ENCODE results near the gene PMFBP1.

Gene PMFBP1

DNA sequence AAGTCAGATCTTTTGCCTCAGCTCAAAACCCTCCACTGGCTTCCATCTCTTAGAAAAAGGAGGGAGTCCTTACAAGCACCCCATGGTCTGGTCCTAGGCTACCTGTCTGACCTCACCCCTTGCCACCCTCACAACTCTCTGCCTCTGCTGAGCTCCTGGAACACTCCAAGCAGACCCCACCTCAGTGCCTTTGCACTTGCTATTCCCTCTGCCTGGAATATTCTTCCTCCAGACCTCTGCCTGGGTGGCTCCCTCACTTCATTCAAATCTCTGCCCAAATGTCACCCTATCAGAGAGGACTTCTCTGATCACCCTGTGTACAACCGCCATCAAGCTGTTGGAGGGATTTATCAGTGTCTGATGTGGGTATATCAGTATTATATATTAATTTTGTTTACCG lies 37.4 kb downstream of the PMFBP1 start:
- no peak for DNase-seq (ENCODE audit: extremely low read depth in 1 of 2, low read depth in 1 of 2)

DNA sequence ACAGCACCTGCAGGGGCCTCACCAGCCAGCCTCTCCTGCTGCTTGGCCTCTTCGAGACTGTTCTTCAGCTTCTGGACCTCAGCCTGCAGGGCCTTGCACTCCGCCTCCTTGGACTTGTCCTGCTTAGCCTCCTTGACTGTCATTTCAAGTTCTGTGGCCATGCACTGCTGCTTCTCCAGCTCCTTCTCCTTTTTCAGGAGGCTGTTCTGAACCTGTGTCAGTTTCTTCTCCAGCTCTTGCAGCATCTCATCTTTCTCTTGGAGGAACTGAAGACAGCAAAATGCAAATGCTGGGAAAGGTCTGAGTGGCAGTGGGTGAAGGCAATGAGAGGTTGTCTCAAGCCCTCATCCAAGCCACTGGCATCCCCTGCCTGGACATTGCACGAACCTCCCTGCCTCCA lies 39.2 kb downstream of the PMFBP1 start:
- DNase-seq (ENCODE audit: extremely low read depth in 1 of 2, low read depth in 1 of 2), result no peak

DNA sequence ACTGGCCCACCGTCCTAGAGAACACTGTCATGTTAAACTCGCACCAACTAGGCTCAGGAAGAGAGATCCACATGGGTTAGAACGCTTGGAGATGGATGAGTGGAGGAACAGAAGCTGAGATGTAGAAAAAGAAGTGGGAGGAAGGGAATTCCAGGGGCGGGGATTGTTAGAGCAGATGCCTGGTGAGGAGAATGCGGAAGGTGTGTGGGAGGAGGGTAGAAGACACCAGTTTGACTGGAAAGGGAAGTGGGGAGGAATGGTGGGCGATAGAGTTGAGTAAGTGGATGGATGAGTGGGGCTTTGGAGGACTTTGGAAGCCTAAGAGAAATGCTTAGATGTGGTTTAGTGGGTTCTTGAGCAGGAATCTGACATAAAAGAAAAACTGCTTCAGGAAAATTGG lies 40.9 kb downstream of the PMFBP1 start:
- no peak for DNase-seq (ENCODE audit: extremely low read depth in 1 of 2, low read depth in 1 of 2)

DNA sequence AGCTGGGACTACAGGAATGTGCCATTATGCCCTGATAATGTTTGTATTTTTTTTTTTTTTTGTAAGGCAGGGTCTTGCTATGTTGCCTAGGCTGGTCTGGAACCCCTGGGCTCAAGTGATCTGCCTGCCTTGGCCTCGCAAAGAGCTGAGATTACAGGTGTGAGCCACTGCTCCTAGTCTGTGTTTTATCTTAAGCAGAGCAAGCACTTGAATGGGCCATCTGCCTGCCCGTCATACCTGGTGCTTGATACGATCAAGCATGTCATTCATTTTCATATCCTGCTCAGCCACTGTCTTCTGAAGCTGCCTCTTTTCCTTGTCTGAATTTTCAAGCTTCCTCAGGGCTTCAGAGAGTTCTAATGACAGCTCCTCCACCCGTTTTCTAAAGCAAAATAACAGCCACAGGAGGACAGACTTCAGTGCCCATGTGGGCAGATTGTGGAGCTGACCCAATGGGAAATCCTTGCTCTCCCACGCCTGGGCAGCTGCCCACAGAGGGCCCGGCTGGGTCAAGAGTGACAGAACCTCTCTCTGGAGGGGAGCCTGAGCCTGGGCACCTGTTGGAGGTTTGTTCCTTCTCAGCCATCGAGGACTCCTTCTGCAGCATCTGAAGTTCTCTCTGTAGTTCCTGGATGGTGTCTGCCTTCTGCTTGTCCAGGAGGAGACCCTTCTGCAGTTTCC lies 41.8 kb downstream of the PMFBP1 start:
- no peak for DNase-seq (ENCODE audit: extremely low read depth in 1 of 2, low read depth in 1 of 2)

DNA sequence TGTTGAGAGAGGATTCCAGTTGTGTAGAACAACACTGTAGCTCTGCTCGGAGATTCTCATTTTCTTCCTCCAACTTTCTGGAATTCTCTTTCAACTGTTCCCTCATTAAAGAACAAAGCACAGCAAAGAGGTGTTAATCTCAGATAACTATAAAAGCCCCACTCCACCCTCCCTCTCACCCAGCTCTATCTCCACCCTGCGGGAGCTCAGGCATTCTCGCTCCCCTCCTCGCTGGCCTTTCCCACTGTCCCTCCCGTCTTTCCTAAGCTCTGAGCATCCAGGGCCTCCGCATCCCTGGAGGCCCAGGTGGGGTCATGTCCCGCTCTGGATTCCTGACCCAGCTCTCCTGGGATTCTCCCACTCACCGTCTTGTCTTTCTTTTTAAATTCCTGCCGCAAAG lies 43.3 kb downstream of the PMFBP1 start:
- DNase-seq (ENCODE audit: extremely low read depth in 1 of 2, low read depth in 1 of 2), result no peak

DNA sequence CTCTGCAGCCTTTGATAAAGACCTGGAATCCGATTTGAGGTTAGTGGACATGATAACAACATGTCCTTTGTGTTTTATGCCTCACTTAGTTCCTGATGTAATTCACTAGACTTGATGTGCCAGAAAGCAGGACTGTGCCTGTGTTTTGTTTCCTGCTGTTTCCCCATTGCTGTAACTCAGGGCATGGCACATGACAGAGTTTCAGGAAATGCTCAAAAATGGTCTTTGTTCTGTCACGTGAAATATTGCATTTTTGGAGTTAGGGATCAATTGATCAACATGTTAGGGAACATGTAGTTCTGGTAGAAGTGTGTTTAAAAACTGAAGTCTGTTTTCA lies 45.6 kb downstream of the PMFBP1 start:
- DNase-seq (ENCODE audit: extremely low read depth in 1 of 2, low read depth in 1 of 2), result no peak

DNA sequence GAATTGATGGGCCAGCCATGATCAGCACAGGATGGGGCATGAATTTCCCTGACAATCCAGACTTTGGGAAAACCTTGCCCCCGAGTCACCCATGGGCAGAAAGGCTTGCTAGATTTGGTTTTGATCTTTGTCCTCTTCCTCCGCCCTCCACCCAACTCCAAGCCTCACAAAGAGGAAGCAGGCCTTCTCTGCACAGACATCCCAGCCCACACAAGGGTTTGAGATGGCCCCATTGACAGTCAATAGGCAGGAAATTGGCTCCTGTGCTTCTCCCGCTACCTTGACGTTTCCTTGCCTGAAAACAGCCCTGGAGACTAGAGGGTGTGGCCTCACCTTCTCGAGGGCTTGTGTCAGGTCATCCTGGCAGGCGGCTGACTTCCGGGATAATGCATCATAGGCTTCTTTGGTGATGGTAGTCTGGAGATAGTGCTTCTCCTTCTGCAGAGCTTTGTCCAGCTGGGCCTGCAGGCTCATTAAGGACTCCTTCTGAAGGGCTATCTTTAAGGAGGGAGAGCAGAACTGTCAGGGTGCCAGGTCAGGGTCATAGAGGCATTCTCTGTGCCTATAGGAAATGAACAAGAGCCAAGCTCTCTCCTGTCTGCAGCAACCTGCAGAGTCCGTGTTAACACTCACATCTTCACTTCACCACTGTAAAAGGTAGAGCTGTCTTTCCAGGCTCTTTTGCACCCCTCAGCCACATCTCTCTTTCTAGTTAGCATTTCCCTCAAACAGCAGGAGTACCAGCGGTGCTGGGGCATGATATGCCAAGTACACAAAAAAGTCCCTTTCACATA lies 46.1 kb downstream of the PMFBP1 start:
- no peak for DNase-seq (ENCODE audit: extremely low read depth in 1 of 2, low read depth in 1 of 2)

DNA sequence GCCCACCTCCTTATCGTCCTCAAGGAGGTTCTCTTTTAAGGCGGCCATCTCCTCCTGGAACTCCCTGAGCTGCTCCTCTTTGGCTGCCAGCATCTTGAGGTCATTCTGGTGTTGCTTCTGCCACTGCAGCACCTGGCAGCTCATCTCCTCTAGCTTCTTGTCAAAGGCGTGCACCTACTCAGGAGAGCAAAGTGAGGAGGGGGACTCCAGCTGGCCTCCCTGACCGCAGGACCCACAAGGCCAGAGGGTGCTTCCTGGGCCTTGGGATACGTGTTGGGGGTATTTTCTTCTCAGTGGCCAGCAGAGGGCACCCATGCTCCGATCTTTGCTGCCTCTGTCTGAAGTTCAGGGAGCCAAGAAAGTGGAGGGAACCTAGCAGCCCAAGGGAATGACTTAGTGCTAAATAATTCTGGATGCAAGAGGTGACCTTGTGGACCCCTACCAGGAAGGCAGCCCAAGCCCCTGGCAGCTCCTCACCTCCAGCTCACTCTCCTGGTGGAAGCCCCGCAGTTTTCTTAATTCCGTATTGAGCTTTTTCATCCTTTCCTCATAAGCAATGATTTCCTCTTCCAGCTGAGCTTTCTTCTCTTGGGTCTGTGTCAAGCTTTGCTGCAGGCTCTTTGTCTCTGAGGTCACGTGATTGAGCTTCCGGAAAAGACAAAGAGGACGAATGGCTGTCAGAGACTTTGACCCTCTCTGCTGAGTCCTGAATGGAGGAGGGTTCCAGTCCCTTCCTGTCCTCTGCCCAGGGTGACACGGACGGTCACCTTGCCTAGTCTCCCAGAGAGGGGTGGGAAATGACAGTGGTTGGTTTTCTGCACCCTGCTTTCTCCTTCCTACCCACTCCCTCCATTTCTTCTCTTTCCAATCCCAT lies 47.0 kb downstream of the PMFBP1 start:
- DNase-seq (ENCODE audit: extremely low read depth in 1 of 2, low read depth in 1 of 2), result peak; percentile 12 to 36

DNA sequence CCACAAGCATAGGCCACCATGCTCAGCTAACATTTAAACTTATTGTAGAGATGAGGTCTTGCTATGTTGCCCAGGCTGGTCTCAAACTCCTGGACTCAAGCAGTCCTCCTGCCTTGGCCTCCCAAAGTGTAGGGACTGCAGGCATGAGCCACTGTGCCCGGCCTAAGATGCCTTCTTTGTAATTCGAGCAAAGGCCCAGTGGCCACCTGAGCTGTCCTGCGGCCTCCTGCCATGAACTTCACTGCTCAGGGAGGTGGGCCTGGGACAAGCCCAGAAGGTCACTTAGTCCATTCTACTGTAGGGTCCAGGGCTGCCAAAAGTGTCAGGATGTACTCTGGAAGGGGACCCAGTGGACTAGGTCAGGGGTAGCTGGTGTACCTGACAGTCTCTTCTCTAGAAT lies 47.8 kb downstream of the PMFBP1 start:
- no peak for DNase-seq (ENCODE audit: extremely low read depth in 1 of 2, low read depth in 1 of 2)

DNA sequence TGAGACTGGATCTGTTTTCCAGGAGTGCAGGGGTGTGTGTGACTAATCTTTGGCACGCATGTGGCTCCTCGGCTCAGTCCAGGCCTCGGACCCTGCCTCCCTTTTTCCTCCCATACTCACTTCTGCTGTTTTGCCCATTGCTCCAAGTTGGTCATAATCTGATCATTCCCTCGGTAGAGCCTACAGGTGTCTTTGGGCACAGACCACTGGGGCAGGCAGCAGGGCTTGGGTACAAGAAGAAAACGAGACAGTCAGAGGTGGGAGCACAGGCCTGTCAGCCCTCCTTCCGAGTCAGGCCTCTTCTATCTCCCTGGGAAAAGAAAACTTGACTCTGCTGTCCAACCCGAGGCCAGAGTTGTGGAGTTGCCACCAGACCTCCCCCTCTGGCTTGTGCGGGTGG lies 48.5 kb downstream of the PMFBP1 start:
- DNase-seq (ENCODE audit: extremely low read depth in 1 of 2, low read depth in 1 of 2), result no peak

DNA sequence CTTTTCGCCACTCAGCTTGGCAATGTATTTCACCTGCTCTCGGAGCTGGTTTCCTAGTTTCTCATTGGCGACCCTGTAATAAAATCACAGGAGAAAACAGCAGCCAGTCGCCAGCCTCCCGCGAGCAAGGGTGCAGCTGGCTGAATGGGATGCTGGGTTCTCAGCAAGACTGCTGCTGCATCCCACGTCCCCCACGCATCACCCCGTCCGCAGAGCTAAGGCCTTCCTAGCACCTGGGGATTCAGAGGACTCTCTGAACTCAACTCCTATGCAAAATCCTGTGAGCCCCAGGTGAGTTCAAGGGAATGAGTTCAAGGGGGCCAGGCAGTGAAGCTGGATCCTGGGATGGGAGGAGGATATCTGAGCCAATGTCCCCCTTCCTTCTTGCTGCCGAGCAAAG lies 49.0 kb downstream of the PMFBP1 start:
- DNase-seq (ENCODE audit: extremely low read depth in 1 of 2, low read depth in 1 of 2), result no peak

DNA sequence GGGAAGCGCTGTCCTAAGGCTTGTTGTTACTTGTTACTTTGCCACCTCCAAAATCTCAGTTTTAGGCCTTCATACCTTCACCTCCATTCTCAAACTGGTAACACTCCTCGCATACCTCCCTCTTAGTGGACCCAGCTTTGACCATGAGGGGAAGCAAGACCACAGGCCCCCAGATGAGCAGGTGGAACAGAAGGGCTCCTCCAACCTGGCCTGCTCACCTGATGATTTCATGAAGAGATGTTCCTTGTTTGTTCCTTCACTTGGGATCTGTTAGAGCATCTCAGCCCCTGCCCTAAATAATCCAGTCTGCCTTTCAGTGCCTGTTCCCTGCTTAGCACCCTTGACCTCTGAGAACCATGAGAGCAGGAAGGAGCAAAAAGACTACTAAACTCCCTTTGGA lies 49.6 kb downstream of the PMFBP1 start:
- DNase-seq (ENCODE audit: extremely low read depth in 1 of 2, low read depth in 1 of 2), result no peak

DNA sequence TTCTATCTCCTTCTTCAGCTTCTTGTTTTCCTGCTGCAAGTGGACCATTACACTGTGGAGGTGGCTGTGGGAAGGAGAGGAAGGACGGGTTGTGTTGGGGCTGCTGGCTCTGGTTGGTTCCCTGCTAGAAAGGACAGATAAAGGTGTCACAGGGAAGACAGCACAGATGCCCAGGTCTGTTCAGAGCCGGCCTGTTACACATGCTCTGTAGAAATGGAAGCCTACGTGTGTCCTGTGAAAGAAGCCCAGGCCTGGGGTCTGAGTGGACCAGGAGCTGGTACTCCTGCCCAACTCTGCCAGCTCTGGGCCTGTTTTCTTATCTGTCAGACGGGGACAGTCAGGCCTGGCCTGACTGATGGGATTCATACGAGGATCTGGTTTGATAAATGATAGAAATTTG lies 51.9 kb downstream of the PMFBP1 start:
- no peak for DNase-seq (ENCODE audit: extremely low read depth in 1 of 2, low read depth in 1 of 2)

DNA sequence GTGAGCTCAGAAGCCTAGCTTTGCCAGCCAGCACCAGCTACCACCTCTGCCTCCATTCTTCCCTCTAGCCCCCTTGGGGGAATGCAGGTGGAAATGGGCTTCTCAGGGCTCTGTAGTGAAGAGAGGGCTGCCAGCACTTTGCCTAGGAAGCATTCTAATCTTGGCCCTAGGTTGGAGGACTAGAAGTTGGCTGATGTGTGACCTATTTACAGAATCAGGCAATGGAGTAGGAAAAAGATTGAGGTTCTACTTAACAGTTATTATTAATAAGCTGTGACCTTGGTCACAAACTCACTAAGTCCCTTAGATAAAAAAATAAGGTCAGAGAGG lies 58.4 kb downstream of the PMFBP1 start:
- no peak for DNase-seq (ENCODE audit: extremely low read depth in 1 of 2, low read depth in 1 of 2)

DNA sequence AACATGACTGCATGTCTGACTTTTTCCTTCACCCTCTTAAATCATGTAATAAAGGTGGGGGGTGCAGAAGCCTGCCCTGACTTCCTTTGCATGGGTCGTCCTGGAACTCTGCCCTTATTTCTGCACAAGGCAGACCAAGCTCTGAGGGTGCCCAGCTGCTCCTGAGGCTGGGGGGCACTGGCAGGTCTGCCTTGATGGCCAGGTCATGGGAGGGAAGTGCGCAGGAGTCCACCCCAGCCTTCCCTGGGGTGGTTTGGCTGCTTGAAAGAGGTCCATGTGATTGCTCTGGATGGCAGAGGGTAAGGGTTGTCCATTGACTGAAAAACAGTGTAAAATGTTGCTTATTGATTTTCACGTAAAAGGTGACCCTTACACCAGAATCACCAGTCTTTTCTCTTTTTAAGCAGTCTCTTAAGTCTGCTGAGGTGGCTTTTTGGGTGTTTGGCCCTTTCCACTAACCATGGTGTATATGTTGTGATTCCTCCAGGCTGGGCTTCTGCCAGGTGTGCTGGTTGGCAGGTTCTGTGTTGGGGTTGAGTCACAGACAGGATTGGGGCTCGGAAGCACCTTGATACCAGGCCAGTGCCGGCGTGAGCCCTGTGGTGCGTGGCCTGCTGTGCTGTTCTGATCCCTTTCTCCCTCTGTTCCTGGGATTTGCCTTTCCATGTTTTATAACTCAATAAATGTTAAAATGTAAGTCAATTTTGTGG lies 58.9 kb downstream of the PMFBP1 start:
- no peak for DNase-seq (ENCODE audit: extremely low read depth in 1 of 2, low read depth in 1 of 2)

DNA sequence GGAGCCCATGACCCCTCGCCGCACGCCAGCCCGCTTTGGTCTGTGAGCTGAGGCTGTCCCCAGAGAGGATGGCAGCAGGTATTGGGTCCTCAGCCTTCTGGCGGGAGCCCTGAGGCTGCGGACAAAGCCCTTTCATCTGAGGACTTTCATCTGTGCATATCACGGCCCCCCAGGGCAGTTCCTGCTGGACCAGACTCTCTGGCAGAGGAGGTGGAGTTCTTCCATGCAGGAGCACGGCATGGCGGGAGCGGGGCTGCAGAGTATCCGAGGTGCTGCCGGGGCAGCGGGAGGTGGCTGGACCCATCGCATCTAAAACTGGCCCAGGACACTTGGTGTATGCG lies 59.5 kb downstream of the PMFBP1 start:
- DNase-seq (ENCODE audit: extremely low read depth in 1 of 2, low read depth in 1 of 2), result no peak

DNA sequence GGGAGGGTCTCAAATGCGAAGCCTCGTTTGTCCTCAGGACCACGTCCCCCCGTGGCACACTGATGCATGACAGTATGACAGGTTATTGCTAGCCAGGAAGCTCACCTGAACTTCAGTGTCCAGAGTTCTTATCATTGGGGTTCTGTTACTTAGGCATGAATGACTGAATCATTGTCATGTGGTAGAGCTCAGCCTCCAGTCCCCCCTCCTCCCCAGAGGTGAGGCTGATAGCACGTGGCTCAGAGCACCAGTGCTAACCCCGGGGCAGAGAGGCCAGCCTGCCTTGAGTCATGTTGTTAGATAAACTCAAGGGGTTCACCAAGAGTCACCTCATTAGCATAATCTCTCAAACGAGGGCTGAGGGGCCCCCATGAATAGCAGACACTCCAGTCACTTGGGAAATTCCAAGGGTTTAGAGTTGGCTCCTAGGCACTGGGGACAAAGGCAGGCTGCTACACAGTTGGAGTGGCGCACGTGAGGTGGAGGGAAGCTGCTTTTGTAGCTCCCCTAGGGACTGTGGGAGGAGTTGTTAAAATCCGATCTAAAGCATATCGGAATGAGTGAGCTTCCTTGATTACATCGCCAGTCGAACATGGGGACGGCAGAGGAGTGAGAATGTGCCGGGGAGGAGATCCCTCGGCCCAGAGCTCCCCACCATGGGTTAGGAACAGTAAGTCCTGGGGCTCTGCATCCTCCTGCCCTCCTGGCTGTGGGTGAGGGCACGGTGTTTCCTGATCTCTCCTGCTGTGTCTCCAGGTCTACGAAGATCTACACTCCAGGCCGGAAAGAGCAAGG lies 60.1 kb downstream of the PMFBP1 start:
- DNase-seq (ENCODE audit: extremely low read depth in 1 of 2, low read depth in 1 of 2), result no peak

DNA sequence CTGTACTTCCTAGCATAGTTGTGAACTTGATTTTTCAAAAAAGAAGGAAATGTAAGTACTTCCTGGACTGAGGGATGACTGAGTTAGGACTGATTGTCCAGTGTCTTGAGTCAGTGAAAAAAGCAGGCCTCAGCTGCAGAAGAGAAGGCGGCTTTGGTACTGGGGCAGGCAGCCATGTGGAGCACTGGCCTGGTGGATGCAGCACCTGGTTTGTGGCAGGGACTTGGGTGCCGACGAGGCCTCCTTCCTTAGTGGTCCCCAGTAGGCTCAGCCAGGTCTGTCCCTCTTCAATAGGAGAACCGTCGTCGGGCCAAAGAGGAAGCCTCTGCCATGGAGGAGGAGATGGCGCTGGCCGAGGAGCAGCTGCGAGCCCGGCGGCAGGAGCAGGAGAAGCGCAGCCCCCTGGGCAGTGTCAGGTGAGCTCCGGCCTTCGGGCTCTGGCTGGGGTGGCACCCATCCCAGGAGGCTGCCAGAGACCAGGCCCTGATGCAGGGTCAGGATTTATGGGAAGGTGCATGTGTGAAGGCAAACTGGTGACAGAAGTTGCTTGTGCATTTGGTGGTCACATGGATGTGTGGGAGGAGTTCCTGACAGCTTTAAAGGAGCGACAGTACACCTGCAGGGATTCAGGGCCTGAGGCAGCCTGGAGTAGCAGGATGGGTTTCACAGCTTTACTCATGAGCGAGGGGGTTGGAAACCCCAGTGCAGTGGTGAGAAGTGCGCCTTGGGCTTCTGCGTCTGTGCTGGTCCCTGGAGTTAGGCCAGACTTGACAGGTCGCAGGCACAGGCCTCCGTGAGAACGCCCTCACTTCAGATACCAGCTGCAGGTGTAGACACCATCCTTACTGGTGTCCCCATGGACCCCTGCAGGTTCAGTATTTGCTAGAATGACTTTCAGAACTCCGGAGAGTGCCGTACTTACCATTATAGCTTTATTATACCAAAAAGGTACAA lies 61.0 kb downstream of the PMFBP1 start:
- no peak for DNase-seq (ENCODE audit: extremely low read depth in 1 of 2, low read depth in 1 of 2)

DNA sequence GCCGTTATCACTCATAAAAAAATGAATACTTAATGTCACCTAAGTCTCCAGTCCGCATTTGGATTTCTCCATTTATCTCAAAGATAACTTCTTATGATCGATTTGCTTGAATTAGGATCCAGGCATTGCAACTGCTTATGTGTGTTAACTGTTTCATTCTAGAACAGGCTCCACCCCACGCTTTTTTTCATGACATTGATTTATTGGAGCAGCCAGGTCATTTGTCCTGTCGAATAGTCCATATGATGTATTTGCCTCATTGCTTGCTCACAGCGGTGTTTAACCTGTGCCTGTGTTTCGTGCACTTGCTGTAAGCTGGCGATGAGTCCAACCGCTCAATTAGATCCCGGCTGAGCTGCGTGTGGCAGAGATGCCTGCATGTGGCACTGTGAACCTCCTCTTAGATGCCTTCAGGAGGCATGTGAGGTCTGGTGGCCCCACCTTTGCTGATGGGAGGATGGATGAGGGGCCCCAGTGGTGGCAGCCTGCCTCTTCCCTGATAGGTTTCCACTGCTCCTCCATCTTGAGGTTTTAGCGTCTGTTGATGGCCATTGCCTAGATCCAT lies 61.9 kb downstream of the PMFBP1 start:
- DNase-seq (ENCODE audit: extremely low read depth in 1 of 2, low read depth in 1 of 2), result no peak
